Stimulated activated CD8-positive, alpha-beta memory T cell treated with anti-CD3 and anti-CD28 coated beads, Interleukin-7, amount 100 ng/mL, for 24 hours (primary cell): Measurements from ENCODE around the gene CMIP.

Experiments used
- DNase-seq: peaks from one replicate; pipeline ENCODE4 v3.0.0-alpha.2; 2020; ENCODE audit warnings: low read depth

CMIP gene

GRCh38 chr16:81535679-81536360 is 91.2 kb downstream of the CMIP start:
- no peak for DNase-seq

- no peak for DNase-seq
Measured at GRCh38 chr16:81536648-81537047, 92.0 kb downstream of the CMIP start.

- DNase-seq: no peak
Measured at GRCh38 chr16:81537721-81538561, 93.3 kb downstream of the CMIP start.

DNA sequence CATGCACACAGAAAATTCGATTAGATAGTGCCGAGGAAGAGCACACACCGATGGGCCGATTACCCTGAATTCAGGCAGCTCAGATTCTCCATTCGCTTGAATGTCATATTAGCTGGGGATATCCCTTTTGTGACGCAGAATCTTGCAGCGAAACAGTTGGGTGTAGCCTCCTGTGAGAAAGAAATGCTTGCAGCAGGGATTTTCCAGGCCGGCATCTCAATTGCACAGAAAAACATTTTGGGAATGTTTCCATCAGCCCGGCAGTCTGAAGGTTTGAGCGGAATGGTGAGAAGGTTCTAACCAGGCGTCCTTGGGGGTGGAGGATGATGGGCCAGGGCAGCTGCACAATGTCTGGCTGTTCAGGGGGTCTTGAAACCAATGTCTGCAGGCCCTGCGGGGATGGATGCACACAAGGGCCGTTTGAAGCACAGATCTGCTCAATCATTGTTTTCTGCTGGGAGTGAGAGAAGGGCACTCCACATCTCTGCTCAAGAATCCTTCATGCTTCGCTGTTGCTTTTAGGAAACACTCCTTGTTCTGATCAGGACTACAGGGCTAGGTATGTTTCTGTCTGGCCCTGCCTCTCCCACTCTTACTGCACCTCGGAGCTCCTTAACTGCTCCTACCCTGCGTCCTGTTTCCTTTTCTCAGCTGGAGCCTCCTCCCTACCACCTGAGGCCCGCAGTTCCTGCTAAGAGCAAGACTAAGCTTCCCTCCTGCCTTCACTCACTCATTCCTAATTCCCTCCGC is 94.6 kb downstream of the CMIP start:
- no peak for DNase-seq

DNA sequence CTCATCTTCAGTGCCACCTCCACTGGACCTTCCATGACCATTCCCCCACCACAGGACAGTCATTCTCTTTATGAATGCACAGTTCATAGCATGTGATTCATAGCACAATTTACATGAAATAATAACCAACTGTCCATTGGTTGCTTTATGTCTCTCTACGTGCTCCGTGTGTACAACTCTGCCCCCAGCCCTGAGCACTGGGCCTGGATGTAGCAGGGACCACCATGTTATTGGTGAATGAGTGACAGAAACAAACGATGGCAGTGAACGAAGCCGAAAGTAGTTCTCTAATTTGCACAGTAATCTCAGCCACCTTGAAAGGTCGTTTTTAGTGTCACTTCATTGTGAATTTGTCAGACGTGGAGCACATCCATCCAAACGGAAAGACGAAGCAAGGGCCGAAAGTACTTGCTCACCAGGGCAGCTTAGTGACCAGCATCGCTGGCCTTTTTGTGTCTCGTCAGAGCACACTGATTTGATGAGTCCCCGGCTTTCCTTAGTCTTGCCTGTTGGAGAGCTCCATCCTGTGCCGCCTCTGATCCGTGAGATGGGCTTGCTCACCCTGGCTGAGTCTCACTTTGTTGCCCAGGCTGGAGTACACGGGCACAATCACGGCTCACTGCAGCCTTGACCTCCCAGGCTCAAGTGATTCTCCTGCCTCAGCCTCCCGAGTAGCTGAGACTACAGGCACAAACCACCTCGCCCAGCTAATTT is 95.3 kb downstream of the CMIP start:
- no peak for DNase-seq

DNA sequence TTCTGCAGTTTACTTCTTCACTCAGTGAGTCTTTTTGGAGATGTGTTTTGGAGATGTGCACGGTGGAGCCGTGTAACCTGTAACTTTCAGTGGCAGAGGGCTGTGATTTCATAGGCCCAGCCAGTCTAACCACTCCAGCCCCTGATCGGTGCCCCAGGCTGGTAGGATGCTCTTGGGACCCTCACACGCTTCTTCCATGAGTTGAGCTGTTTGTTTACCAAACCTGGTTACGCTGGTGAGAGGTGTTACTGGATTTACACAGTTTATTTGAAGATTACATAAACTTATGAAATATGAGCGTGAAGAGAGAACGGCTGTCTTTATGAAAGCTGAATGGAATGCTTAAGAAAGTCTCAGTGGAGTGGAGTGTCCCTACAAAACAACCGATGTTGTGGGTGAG is 96.7 kb downstream of the CMIP start:
- DNase-seq: no peak

- no peak for DNase-seq
Measured at GRCh38 chr16:81542609-81543570, 98.3 kb downstream of the CMIP start.

DNA sequence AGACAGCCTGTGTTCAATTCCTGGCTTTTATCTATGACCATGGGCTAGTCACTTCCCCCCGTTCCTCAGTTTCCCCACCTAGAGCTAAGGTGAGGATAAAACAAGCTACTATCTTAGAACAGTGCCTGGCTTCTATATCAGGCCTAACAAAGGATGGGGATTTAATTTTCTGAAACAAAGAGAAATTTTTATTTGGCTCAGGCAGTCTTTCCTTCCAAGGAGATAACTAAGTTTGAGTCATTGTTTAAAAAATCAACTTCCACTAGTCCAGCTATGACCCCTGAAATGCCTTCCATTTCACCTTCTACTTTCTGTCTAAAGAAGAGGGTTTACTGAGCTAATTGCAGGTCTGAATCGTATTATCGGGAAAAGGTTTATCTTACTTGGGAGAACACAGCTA is 99.0 kb downstream of the CMIP start:
- DNase-seq: no peak

DNA sequence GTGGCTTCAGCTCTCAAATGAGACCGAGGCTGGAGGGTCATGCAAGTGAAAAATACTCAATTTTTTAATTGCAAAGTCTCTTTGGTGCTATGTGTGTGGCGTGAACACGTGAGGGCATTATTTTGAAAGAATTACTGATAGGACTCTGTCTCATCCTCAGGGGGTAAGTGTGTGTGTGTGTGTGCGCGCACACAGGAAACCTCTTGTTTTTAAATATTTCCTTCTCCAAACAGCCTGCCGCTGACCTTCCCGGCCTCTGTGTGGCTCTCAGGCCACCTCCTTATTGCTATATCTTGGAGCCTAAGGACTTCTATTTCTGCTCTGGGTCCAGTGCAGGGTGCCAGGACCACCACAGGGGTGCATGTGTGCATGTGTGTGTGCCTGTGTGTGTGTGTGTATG is 99.7 kb downstream of the CMIP start:
- no peak for DNase-seq

DNA sequence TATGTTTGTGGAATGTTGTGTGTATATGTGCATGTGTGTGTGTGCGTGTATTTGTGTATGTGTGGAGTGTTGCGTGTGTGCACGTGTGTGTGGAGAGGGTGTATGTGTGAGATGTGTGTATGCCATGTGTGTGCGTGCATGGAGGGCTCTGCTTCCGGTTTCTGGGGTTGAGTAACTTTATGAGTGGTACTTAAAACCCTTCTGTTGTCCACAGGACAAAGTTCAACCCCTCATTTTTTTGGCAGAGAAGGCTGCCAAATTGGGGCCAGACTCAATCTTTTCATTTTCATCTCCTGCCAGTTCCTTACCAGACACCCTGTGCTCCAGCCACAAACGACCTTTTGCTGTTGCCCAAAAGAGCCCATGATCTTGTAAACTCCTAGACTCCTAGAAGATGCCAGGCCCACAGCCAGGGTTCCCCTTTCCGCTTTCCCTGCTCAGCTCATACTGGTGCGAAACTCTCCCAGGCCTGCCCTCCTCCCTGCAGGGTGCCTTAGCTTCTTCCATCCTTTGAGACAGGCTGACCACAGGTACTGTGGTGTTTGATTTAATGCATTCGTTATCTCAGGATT is 100.2 kb downstream of the CMIP start:
- DNase-seq: no peak

DNA sequence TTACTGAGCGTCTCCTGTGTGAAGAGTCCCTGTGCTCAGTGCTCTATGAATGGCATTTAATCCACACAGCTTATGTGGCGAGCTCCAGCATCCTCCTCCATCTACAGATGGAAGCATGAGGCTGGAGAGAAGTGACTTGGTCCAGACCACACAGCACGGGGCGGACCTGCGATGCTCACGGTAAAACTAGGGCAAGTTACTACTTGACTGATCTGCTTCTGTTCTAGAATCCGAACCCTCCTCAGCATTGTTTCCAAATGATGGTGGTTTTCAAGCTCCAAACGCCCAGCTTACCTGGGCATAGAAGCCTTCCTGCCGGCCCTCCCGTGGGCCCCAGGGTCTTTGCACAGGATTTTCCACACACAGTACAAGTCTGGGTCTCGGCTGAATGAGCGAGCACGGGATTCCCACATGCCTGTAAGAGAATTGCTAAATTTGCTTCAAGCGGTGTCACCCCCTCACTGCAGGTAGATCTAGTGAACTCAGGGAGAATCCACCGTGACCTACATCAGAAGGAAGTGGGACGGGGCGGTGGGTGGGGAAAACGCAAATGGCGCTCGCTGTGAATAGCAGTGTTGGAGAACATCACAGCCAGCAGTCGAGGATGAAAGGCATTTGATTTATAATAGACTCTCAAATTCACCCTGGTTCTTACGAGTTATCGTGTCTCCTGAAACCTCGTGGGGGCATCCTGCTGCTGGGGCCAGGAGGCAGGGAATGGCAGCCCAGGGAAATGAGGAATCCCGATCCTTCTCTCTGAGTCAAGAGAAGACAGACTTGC is 101.1 kb downstream of the CMIP start:
- no peak for DNase-seq

DNA sequence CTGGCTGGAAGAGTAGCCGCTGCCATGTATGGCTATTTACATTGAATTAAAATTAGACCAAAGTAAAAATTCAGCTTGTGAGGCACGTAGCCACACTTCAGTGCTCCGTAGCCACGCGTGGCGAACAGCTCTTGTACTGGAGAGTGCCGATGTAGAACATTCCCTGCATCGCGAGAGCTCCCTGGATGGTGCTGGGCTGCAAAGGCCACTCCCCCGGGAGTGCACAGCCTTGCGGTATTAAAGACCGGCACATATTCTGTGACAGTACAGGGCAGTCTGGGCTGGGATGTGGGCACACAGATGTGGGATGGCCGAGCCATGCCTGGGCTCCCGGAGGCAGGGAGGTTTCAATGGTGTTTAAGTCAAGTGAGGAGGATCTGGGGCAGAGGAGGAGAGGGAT is 102.2 kb downstream of the CMIP start:
- no peak for DNase-seq

- no peak for DNase-seq
Measured at GRCh38 chr16:81547194-81547938, 102.8 kb downstream of the CMIP start.

DNA sequence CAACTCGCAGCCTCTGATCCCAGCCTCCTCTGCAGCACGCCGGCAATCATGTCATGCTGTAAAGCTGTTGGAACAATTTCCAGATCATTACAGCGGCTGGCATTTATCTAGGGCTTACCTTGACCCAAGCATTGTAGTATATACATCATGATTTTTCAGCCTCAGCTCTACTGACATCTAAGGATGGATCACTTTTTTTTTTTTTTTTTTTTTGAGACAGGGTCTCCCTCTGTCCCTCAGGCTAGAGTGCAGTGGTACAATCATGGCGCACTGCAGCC is 103.3 kb downstream of the CMIP start:
- no peak for DNase-seq

GRCh38 chr16:81548551-81548875 is 103.9 kb downstream of the CMIP start:
- no peak for DNase-seq

- no peak for DNase-seq
Measured at GRCh38 chr16:81548876-81549546, 104.4 kb downstream of the CMIP start.

DNA sequence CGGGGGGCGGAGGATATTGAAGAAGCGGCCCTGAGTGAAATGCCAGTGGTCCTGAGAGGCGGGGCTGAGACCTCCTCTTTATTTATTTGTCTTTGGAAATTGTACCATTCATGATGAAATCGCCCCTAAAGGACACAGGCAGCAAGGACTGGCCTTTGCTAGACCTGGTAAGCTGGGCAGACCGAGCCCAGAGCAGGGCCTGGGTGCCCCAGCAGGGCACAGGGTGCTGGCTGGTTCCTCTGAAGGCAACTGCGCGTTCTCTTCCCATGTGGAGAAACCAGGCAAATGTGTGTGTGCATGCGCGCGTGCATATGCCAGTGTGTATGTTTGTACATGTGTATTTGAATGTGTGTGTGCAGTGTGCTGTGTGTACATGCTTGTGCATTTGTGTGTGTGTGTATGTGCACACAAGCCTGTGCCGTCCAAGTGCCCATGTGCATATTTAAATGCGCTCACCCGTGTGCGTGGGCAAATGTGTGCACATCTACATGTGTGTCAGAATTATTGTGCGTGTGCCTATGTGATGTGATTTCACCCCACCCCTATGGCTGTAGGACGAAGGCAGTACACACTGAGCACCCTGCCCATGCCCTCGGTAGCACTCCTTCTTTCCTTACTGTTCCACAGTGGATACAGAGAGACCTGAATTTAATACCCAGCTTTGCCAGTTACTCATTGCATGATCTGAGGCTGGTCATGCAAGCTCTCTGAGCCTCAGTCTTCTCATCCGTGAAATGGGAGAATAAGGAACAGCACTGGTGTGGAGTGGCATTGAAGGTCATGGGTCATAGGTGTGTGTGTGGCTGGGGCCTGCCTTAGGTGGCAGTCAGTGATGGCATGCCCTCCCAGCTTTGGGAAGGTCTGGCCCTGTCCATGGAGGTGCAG is 105.2 kb downstream of the CMIP start:
- no peak for DNase-seq

GRCh38 chr16:81550432-81550808 is 105.8 kb downstream of the CMIP start:
- no peak for DNase-seq
